PFSK-1 (cell line): ENCODE results near the gene C13orf42.

Source experiments
- FOXP2 ChIP-seq: optimal IDR thresholded peaks from 2 replicates; pipeline ENCODE3; 2011; ENCODE audit warnings: borderline replicate concordance, control low read depth, inconsistent platforms; ENCODE audit not compliant: insufficient read depth; ENCODE audit errors: extremely low read length, extremely low read depth
- POLR2AphosphoS5 ChIP-seq: IDR thresholded peaks from 2 replicates; pipeline ENCODE4 v1.6.1; 2012; ENCODE audit warnings: low read depth, mild to moderate bottlenecking, control low read depth, low read length, moderate library complexity
- REST ChIP-seq, 2 experiments: IDR thresholded peaks; 2 replicates each; pipeline versions ENCODE4 v1.6.1 to v1.8.0; 2011 to 2012; ENCODE audit warnings: low read depth in 2 of 2, low read length in 2 of 2, control low read depth in 1 of 2, inconsistent platforms in 1 of 2, mild to moderate bottlenecking in 1 of 2, moderate library complexity in 1 of 2; ENCODE audit not compliant: insufficient read depth in 1 of 2

GRCh38 chr13:51033421-51034185, 77.5 kb downstream of the C13orf42 start:
- TF ChIP-seq POLR2AphosphoS5 (no peak), FOXP2 (no peak), REST (IDR thresholded peaks at IDR 0.05; ENCODE audit: insufficient read depth in 1 of 2, low read depth in 2 of 2, low read length in 2 of 2) (no peak)
